Suprapubic skin (tissue), 3 donors: ENCODE results near the gene POU6F1.

ENCODE experiments used
- EP300 ChIP-seq: sonication (generic); formaldehyde crosslinking; IDR thresholded peaks from one replicate; pipeline ENCODE4 v1.6.1; 2017; ENCODE audit warnings: antibody characterized with exemption
- POLR2A ChIP-seq, 2 donors: fragments of 450-650 bp; IDR thresholded peaks; one replicate each; pipeline ENCODE4 v1.6.1; 2017; ENCODE audit warnings: antibody characterized with exemption in 2 of 2, mild to moderate bottlenecking in 2 of 2, moderate library complexity in 2 of 2
- TF ChIP-seq, protein P1 (sequence below), 2 donors: fragments of 200-600 bp in 1 of 2; fragments of 450-650 bp in 1 of 2; sonication (generic) in 1 of 2; IDR thresholded peaks; one replicate each; pipeline ENCODE4 v1.5.1; 2016 to 2019; ENCODE audit warnings: antibody characterized with exemption in 2 of 2, mild to moderate bottlenecking in 1 of 2, moderate library complexity in 1 of 2

DNA sequence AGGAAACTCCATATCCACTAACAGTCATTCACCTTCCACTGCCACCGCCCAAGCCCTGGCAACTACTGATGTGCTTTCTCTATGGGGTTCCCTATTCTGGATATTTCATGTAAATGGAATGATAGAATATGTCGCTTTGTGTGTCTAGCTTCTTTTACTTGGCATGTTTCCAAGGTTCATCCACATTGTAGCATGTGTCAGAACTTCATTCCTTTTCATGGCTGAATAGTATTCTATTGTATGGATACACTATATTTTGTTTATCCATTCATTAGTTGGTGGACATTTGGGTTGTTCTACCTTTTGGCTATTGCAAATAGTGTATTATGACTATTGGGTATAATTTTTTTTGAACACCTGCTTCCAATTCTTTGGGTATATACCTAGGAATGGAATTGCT, 8.6 kb downstream of the POU6F1 start:
- TF ChIP-seq, protein P1, sequence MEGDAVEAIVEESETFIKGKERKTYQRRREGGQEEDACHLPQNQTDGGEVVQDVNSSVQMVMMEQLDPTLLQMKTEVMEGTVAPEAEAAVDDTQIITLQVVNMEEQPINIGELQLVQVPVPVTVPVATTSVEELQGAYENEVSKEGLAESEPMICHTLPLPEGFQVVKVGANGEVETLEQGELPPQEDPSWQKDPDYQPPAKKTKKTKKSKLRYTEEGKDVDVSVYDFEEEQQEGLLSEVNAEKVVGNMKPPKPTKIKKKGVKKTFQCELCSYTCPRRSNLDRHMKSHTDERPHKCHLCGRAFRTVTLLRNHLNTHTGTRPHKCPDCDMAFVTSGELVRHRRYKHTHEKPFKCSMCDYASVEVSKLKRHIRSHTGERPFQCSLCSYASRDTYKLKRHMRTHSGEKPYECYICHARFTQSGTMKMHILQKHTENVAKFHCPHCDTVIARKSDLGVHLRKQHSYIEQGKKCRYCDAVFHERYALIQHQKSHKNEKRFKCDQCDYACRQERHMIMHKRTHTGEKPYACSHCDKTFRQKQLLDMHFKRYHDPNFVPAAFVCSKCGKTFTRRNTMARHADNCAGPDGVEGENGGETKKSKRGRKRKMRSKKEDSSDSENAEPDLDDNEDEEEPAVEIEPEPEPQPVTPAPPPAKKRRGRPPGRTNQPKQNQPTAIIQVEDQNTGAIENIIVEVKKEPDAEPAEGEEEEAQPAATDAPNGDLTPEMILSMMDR (IDR thresholded peaks at IDR 0.05), result no peak
- TF ChIP-seq EP300, result no peak
- no peak for TF ChIP-seq POLR2A (IDR thresholded peaks at IDR 0.05)
